HEK293 (cell line): Measurements from ENCODE around the gene RSPH3.

Experiments used
- GLI2 ChIP-seq: fragments of 450-650 bp; formaldehyde crosslinking; IDR thresholded peaks from 2 replicates; pipeline ENCODE4; 2017; ENCODE audit warnings: missing biosample characterization, missing genetic modification characterization, low read depth, borderline replicate concordance
- GLIS2 ChIP-seq: fragments of 450-650 bp; formaldehyde crosslinking; IDR thresholded peaks from 2 replicates; pipeline ENCODE4 v1.5.1; 2016; ENCODE audit warnings: missing biosample characterization, missing genetic modification characterization
- KLF1 ChIP-seq: fragments of 450-650 bp; formaldehyde crosslinking; IDR thresholded peaks from 2 replicates; pipeline ENCODE4 v1.5.1; 2016; ENCODE audit warnings: missing biosample characterization, missing genetic modification characterization
- MEIS1 ChIP-seq: sonication (generic); formaldehyde crosslinking; IDR thresholded peaks from 2 replicates; pipeline ENCODE4 v1.8.1; 2022; ENCODE audit warnings: missing genetic modification reagents, mild to moderate bottlenecking, borderline replicate concordance
- YY2 ChIP-seq: fragments of 450-650 bp; formaldehyde crosslinking; IDR thresholded peaks from 2 replicates; pipeline ENCODE4 v1.5.1; 2016; ENCODE audit warnings: missing biosample characterization, missing genetic modification characterization
- ZBTB17 ChIP-seq: fragments of 450-650 bp; formaldehyde crosslinking; IDR thresholded peaks from 2 replicates; pipeline ENCODE4 v1.5.1; 2016; ENCODE audit warnings: missing biosample characterization, missing genetic modification characterization
- ZBTB7A ChIP-seq: fragments of 450-650 bp; formaldehyde crosslinking; IDR thresholded peaks from 2 replicates; pipeline ENCODE4 v1.5.1; 2016; ENCODE audit warnings: low read depth, missing biosample characterization, missing genetic modification characterization
- ZNF112 ChIP-seq: fragments of 450-650 bp; formaldehyde crosslinking; IDR thresholded peaks from 2 replicates; pipeline ENCODE4 v1.5.0; 2017; ENCODE audit warnings: missing biosample characterization, missing genetic modification characterization
- ZNF138 ChIP-seq: fragments of 450-650 bp; formaldehyde crosslinking; IDR thresholded peaks from 2 replicates; pipeline ENCODE4 v1.5.1; 2016; ENCODE audit warnings: missing biosample characterization, missing genetic modification characterization, borderline replicate concordance
- ZNF157 ChIP-seq: fragments of 450-650 bp; formaldehyde crosslinking; IDR thresholded peaks from 2 replicates; pipeline ENCODE4 v1.5.1; 2016; ENCODE audit warnings: missing biosample characterization, missing genetic modification characterization
- ZNF175 ChIP-seq: fragments of 450-650 bp; formaldehyde crosslinking; IDR thresholded peaks from 2 replicates; pipeline ENCODE4 v1.5.1; 2016; ENCODE audit warnings: missing biosample characterization, missing genetic modification characterization
- ZNF341 ChIP-seq: fragments of 450-650 bp; formaldehyde crosslinking; IDR thresholded peaks from 2 replicates; pipeline ENCODE4; 2016; ENCODE audit warnings: low read depth, missing biosample characterization, missing genetic modification characterization
- ZNF394 ChIP-seq: fragments of 450-650 bp; formaldehyde crosslinking; IDR thresholded peaks from 2 replicates; pipeline ENCODE4 v1.5.1; 2016; ENCODE audit warnings: missing biosample characterization, missing genetic modification characterization, mild to moderate bottlenecking, moderate library complexity, borderline replicate concordance
- ZNF404 ChIP-seq: fragments of 450-650 bp; formaldehyde crosslinking; IDR thresholded peaks from 2 replicates; pipeline ENCODE4 v1.5.1; 2017; ENCODE audit warnings: missing biosample characterization, missing genetic modification characterization
- ZNF473 ChIP-seq: fragments of 450-650 bp; formaldehyde crosslinking; IDR thresholded peaks from 2 replicates; pipeline ENCODE4 v1.5.1; 2017; ENCODE audit warnings: missing biosample characterization, missing genetic modification characterization
- ZNF514 ChIP-seq: fragments of 450-650 bp; formaldehyde crosslinking; IDR thresholded peaks from 2 replicates; pipeline ENCODE4 v1.5.1; 2016; ENCODE audit warnings: missing biosample characterization, missing genetic modification characterization
- ZNF555 ChIP-seq: fragments of 450-650 bp; formaldehyde crosslinking; conservative IDR thresholded peaks from 2 replicates; pipeline ENCODE4 v1.5.1; 2017; ENCODE audit warnings: missing biosample characterization, mild to moderate bottlenecking, missing genetic modification characterization, inconsistent platforms
- ZNF654 ChIP-seq: fragments of 450-650 bp; formaldehyde crosslinking; IDR thresholded peaks from 2 replicates; pipeline ENCODE4 v1.5.1; 2016; ENCODE audit warnings: low read depth, missing biosample characterization, missing genetic modification characterization
- ZNF660 ChIP-seq: fragments of 450-650 bp; IDR thresholded peaks from 2 replicates; pipeline ENCODE4 v1.5.1; 2018; ENCODE audit warnings: missing biosample characterization, mild to moderate bottlenecking, missing genetic modification characterization
- ZNF76 ChIP-seq: fragments of 450-650 bp; formaldehyde crosslinking; IDR thresholded peaks from 2 replicates; pipeline ENCODE4; 2016; ENCODE audit warnings: low read depth, missing biosample characterization, missing genetic modification characterization, borderline replicate concordance
- ZNF837 ChIP-seq: fragments of 450-650 bp; formaldehyde crosslinking; IDR thresholded peaks from 2 replicates; pipeline ENCODE4 v1.5.1; 2016; ENCODE audit warnings: missing biosample characterization, missing genetic modification characterization
- ZNF843 ChIP-seq: fragments of 450-650 bp; formaldehyde crosslinking; IDR thresholded peaks from 2 replicates; pipeline ENCODE4 v1.5.1; 2016; ENCODE audit warnings: missing biosample characterization, missing genetic modification characterization
- TF ChIP-seq, protein P1 (sequence below): fragments of 450-650 bp; formaldehyde crosslinking; IDR thresholded peaks from 2 replicates; pipeline ENCODE4 v1.5.1; 2017; ENCODE audit warnings: missing biosample characterization, mild to moderate bottlenecking, missing genetic modification characterization, moderate library complexity
- TF ChIP-seq, protein P2 (sequence below): fragments of 450-650 bp; formaldehyde crosslinking; IDR thresholded peaks from 2 replicates; pipeline ENCODE4 v1.5.1; 2016; ENCODE audit warnings: missing biosample characterization, missing genetic modification characterization
- TF ChIP-seq, protein P3 (sequence below): fragments of 450-650 bp; formaldehyde crosslinking; IDR thresholded peaks from 2 replicates; pipeline ENCODE4 v1.5.1; 2017; ENCODE audit warnings: missing biosample characterization, missing genetic modification characterization
- TF ChIP-seq, protein P4 (sequence below): fragments of 450-650 bp; formaldehyde crosslinking; IDR thresholded peaks from 2 replicates; pipeline ENCODE4 v1.5.1; 2016; ENCODE audit warnings: missing biosample characterization, missing genetic modification characterization
- TF ChIP-seq, protein P5 (sequence below): fragments of 450-650 bp; formaldehyde crosslinking; IDR thresholded peaks from 2 replicates; pipeline ENCODE4 v1.5.1; 2016; ENCODE audit warnings: missing biosample characterization, missing genetic modification characterization
- TF ChIP-seq, protein P6 (sequence below): fragments of 450-650 bp; formaldehyde crosslinking; IDR thresholded peaks from 2 replicates; pipeline ENCODE4 v1.5.1; 2016; ENCODE audit warnings: missing biosample characterization, missing genetic modification characterization, low read depth

RSPH3 gene

DNA sequence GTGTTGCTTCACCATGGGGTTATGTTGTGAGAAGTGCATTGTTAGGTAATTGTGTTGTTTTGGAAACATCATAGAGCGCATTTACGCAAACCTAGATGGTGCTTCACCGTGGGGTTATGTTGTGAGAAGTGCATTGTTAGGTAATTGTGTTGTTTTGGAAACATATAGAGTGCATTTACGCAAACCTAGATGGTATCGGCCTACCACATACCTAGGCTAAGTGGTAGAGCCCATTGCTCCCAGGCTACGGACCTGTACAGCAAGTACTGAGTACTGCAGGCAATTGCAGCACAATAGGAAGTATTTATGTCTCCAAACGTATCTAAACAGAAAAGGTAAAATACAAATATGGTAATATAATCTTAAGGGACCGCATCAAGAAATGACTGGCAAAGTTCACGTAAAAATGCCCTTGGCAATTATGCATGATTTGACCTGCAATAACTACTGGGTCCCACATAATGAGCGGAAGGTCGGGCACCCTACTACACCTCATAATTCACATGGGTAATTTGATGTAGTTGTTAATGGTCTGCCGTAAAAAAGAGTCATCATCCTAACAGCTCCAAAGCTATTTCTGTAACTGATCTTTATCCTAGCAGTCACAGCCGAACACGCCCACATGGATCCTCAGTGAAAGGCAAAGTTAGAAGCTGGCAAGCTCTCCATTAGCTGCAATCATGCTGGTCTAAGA is 76.0 kb downstream of the RSPH3 start (continued):
- TF ChIP-seq, protein P1, sequence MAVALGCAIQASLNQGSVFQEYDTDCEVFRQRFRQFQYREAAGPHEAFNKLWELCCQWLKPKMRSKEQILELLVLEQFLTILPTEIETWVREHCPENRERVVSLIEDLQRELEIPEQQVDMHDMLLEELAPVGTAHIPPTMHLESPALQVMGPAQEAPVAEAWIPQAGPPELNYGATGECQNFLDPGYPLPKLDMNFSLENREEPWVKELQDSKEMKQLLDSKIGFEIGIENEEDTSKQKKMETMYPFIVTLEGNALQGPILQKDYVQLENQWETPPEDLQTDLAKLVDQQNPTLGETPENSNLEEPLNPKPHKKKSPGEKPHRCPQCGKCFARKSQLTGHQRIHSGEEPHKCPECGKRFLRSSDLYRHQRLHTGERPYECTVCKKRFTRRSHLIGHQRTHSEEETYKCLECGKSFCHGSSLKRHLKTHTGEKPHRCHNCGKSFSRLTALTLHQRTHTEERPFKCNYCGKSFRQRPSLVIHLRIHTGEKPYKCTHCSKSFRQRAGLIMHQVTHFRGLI (tag by site-specific recombination) = no peak
- TF ChIP-seq ZNF157 (tag by site-specific recombination) (no peak), ZNF76 (tag by site-specific recombination) (no peak), ZNF837 (tag by site-specific recombination) (no peak), ZNF112 (tag by site-specific recombination) (no peak), ZNF404 (tag by site-specific recombination) (no peak), ZNF473 (tag by site-specific recombination) (no peak), ZNF394 (tag by site-specific recombination) (no peak), ZNF341 (tag by site-specific recombination) (no peak), KLF1 (tag by site-specific recombination) (no peak), GLI2 (tag by site-specific recombination) (peak; percentile 74; the same call in 1 of the 2 replicates), ZNF660 (tag by site-specific recombination) (no peak), ZNF654 (tag by site-specific recombination) (peak; percentile 13; the same call in 1 of the 2 replicates), ZBTB7A (tag by site-specific recombination) (no peak), ZNF175 (tag by site-specific recombination) (no peak), ZNF555 (tag by site-specific recombination) (no peak), ZBTB17 (tag by site-specific recombination) (peak; percentile 40; the same call in 1 of the 2 replicates), ZNF514 (tag by site-specific recombination) (no peak), YY2 (tag by site-specific recombination) (no peak), ZNF843 (tag by site-specific recombination) (peak; percentile 90), GLIS2 (tag by site-specific recombination) (no peak), MEIS1 (CRISPR knock-in tag) (no peak), ZNF138 (tag by site-specific recombination) (no peak)
- TF ChIP-seq, protein P2, sequence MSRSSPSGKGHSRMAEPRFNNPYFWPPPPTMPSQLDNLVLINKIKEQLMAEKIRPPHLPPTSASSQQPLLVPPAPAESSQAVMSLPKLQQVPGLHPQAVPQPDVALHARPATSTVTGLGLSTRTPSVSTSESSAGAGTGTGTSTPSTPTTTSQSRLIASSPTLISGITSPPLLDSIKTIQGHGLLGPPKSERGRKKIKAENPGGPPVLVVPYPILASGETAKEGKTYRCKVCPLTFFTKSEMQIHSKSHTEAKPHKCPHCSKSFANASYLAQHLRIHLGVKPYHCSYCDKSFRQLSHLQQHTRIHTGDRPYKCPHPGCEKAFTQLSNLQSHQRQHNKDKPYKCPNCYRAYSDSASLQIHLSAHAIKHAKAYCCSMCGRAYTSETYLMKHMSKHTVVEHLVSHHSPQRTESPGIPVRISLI (tag by site-specific recombination) = no peak
- TF ChIP-seq, protein P3, sequence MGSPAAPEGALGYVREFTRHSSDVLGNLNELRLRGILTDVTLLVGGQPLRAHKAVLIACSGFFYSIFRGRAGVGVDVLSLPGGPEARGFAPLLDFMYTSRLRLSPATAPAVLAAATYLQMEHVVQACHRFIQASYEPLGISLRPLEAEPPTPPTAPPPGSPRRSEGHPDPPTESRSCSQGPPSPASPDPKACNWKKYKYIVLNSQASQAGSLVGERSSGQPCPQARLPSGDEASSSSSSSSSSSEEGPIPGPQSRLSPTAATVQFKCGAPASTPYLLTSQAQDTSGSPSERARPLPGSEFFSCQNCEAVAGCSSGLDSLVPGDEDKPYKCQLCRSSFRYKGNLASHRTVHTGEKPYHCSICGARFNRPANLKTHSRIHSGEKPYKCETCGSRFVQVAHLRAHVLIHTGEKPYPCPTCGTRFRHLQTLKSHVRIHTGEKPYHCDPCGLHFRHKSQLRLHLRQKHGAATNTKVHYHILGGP = no peak
- TF ChIP-seq, protein P4, sequence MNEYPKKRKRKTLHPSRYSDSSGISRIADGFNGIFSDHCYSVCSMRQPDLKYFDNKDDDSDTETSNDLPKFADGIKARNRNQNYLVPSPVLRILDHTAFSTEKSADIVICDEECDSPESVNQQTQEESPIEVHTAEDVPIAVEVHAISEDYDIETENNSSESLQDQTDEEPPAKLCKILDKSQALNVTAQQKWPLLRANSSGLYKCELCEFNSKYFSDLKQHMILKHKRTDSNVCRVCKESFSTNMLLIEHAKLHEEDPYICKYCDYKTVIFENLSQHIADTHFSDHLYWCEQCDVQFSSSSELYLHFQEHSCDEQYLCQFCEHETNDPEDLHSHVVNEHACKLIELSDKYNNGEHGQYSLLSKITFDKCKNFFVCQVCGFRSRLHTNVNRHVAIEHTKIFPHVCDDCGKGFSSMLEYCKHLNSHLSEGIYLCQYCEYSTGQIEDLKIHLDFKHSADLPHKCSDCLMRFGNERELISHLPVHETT (tag by site-specific recombination) = no peak
- TF ChIP-seq, protein P5, sequence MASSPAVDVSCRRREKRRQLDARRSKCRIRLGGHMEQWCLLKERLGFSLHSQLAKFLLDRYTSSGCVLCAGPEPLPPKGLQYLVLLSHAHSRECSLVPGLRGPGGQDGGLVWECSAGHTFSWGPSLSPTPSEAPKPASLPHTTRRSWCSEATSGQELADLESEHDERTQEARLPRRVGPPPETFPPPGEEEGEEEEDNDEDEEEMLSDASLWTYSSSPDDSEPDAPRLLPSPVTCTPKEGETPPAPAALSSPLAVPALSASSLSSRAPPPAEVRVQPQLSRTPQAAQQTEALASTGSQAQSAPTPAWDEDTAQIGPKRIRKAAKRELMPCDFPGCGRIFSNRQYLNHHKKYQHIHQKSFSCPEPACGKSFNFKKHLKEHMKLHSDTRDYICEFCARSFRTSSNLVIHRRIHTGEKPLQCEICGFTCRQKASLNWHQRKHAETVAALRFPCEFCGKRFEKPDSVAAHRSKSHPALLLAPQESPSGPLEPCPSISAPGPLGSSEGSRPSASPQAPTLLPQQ (tag by site-specific recombination) = 0 out of 2 replicates have a peak, but pooled peaks have one; percentile 32
- TF ChIP-seq, protein P6, sequence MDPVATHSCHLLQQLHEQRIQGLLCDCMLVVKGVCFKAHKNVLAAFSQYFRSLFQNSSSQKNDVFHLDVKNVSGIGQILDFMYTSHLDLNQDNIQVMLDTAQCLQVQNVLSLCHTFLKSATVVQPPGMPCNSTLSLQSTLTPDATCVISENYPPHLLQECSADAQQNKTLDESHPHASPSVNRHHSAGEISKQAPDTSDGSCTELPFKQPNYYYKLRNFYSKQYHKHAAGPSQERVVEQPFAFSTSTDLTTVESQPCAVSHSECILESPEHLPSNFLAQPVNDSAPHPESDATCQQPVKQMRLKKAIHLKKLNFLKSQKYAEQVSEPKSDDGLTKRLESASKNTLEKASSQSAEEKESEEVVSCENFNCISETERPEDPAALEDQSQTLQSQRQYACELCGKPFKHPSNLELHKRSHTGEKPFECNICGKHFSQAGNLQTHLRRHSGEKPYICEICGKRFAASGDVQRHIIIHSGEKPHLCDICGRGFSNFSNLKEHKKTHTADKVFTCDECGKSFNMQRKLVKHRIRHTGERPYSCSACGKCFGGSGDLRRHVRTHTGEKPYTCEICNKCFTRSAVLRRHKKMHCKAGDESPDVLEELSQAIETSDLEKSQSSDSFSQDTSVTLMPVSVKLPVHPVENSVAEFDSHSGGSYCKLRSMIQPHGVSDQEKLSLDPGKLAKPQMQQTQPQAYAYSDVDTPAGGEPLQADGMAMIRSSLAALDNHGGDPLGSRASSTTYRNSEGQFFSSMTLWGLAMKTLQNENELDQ (tag by site-specific recombination) = no peak
